Hematopoietic multipotent progenitor cell treated with erythropoietin and hydrocortisone succinate and interleukin-3 and kit ligand, for 4 days (in vitro differentiated cells): Measurements from ENCODE around the gene DOCK1.
"Not testable (repeated sequence)": the region's sequence is repeated elsewhere in the genome, so short reads cannot be mapped to it uniquely, and the experiment has no call there.

Experiments used
- DNase-seq: peaks from one replicate; pipeline ENCODE4 v3.0.0-alpha.2; 2015

Gene DOCK1

GRCh38 chr10:126926568-126926967, 21.3 kb downstream of the DOCK1 start:
- DNase-seq: no peak

- no peak for DNase-seq
These were observed 22.6 kb downstream of the DOCK1 start for GRCh38 chr10:126927799-126928198.

DNA sequence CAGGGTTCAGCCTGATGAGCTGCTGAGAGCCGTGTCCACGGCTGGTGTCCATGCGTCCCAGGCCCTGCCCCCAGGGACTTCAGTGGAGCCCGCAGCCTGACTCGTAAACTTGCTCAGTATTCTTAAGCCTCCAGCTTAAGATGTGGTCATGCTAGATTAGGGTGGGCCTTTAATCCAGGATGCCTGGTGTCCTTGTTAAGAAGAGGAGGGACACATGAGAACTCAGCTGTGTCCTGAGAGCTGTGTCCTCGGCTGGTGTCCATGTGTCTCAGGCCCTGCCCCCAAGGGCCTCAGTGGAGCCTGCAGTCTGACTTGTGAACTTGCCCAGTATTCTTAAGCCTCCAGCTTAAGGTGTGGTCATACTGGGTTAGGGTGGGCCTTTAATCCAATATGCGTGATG, 23.0 kb downstream of the DOCK1 start:
- no peak for DNase-seq

DNA sequence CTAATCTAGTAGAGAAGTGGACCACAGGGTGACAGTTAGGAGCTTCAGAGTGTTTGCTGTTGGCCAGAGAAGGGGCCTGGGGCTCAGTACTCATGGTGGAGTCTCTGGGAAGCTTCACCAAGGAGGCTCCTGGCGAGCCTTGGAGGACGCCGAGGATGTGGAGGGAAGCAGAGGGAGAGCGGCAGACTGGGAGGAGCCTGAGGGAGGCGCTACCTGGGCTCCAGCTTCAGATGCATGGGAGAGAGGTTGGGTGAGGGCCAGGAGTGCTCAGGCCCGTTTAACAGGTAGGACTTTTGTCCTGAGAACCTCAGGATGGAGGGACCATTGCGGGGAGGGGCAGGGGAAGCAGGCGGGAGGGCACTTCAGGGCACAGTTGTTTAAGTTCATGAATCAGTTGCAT, 24.2 kb downstream of the DOCK1 start:
- DNase-seq: no peak

GRCh38 chr10:126930131-126930882, 25.1 kb downstream of the DOCK1 start:
- no peak for DNase-seq

- DNase-seq: no peak
These were observed 25.8 kb downstream of the DOCK1 start for GRCh38 chr10:126930883-126931503.

DNA sequence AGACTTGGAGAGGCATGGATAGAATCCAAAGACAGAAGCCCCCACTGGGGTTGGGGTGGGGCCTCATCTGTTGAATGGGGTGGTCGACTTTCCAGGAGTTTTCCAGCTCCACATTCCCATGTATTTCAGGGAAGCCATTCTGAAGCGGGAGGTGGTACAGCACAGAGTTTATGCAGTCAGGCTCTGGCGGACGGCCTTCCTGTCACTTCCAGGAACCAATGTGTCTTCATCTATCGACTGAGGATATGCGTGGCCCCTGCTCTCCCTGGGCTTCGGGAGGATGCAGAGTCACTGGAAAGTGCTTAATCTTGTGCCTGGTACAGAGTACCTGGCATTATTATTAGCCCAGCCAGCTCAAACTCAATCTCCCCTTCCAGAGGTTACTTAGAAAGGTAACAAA, 26.3 kb downstream of the DOCK1 start:
- DNase-seq: no peak

DNA sequence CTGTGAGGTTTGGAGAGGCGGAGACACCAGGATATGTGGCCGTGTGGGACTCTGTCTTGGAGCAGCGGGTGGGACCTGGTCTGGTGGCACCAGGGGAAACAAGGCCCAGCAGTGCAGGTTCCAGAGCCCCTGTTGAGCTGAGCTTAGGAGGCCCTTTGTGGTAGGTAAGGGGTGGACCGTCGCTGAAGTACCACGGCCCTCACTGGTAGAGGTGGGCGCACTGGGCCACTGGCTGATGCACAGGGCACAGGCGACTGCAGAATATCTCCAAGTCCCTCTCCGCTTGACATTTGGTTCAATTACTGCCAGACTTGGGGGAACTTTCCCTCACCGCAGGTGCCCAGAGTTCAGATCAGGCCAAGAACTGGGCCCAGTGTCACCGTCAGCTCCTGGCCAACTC, 27.3 kb downstream of the DOCK1 start:
- DNase-seq: no peak

DNA sequence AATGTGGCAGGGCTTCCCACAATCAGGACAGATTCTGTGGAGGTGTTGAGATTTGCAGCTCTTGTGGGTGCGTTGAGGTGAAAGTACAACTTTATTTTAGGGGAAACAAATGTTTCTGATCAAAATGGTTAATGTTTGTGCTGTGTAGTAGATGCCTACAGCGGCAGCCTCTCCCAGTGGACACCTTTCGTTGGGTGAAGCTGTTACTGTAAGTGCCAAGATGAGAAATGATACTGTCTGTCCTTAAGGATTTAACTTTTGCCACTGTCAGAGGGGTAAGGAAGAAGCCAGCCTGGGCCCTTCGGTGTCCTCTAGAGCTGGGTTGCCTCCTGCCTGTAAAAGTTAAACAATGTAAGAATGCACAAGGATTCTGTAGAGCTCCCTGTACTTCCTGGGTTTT, 27.9 kb downstream of the DOCK1 start:
- no peak for DNase-seq

DNA sequence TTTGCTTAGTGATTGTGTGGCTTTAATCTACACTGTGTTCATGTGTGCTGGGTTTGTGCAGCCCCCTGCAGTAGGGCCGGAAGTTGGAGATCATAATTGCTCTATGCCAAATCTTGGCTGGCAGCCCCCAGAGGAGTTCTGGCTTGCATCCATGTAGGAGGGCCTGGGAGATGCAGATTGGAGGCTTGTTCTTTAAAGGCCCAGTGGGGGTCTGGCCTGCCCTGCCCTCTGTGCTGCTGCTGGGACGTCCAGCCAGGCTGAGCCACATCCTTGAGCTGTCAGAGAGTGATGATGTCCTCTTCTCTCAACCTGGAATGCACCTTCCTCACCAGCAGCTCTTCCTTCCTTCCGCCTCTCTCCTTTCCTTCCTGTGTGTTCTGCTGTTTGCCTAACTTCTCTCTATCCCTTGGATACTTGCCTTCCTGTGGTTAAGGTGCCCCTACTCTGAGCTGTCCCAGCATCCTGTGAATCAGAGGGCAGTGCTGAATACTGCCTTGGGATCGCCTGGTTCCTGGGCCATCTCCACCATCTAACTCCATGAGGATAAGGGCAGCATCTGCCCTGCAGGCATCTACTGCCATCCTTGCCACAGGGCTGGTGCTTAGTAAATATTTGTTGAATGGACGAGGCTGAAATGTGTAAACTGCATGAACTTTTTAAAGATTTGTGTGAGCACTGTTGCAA, 30.2 kb downstream of the DOCK1 start:
- DNase-seq: no peak

DNA sequence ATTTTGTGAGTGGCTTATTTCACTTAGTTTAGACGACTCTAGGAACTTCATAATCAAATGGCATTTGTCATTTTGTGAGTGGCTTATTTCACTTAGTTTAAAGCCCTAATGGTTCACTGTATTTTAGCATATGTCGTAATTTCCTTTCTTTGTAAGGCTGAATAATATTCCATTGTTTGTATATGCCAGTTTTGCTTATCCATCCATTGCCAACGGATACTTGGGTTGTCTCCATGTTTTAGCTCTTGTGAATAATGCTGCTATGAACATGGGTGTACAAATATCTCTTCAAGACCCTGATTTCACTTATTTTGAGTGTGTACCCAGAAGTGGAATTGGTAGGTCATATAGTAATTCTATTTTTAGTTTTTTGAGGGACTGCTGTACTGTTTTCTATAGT, 31.8 kb downstream of the DOCK1 start:
- DNase-seq: no peak

- DNase-seq: not testable (repeated sequence)
These were observed 32.9 kb downstream of the DOCK1 start for GRCh38 chr10:126938121-126938520.

GRCh38 chr10:126939706-126940105, 34.5 kb downstream of the DOCK1 start:
- DNase-seq: no peak

GRCh38 chr10:126940670-126941310, 35.6 kb downstream of the DOCK1 start:
- no peak for DNase-seq

- no peak for DNase-seq
These were observed 39.0 kb downstream of the DOCK1 start for GRCh38 chr10:126944191-126944590.

DNA sequence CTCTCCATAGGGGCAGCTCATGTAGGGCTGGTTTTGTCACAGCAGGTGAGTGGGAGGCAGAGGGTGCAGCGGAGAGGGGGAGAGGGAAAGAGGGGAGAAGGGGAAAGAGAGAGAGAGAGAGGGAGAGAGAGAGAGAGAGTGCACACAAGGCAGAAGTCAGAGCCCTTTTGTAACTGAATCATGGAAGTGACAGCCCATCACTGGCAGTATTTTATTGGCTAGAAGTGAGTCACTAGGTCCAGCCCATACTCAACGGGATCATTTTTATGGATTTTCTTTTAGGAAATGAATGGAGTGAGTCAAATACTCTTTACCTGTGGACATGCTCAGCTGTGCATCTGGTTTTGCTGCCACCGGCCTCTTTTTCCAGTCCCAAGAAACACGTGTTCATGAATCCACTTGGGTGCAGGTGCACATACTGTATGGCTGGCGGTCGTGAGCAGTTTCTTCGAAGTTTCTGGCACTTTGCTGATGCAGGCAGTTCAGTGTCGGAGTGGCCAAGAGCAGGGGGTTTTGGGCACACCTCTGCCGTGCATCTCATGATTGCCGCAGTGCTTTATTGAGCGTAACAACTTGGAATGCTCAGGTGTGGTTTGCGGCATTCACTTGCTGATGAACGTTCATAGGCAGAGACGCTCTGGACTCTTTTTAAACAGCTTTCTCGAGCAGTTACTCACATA, 40.3 kb downstream of the DOCK1 start:
- no peak for DNase-seq

DNA sequence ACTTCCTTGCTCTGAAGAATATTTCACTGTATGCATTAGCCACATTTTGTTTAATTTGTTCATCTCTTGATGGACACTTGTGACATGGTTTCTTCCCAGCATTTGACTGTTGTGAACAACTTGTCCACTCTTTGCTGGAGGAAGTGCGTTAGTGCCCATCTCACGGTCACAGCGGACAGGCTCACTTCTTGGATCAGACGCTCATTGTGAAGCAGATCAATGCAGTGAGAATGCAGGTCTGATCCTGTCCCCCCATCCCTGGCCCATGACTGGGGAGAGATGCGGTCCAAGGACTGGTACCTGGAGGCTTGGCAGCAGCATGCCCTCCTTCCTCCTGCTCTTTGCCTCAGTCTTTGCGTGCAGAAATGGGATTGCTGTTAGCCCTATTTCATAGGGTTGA, 41.5 kb downstream of the DOCK1 start:
- DNase-seq: no peak

GRCh38 chr10:126948355-126949160, 43.3 kb downstream of the DOCK1 start:
- DNase-seq: no peak

DNA sequence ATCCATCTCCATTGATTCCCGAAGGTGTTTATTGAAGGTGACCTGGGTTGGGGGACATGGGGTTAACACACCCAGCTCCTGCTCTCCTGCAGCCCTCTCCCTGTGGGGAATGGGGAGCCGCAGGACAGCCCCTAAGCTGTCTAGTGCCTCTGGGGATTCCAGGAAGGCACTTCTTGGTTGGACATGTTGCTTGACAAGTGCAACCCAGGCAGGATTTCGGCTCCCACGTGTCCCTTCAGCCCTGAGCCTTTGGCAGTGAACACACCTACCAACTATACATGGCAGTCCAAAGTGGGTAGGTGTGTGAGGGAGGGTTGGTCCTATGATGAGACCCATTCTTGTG, 43.9 kb downstream of the DOCK1 start:
- DNase-seq: no peak

GRCh38 chr10:126950401-126951105, 45.3 kb downstream of the DOCK1 start:
- DNase-seq: no peak

GRCh38 chr10:126953886-126954285, 48.7 kb downstream of the DOCK1 start:
- no peak for DNase-seq

GRCh38 chr10:126955396-126955795, 50.2 kb downstream of the DOCK1 start:
- no peak for DNase-seq
